ENCODE measurements around the gene SPOCK1. TPM values are rescaled to one million over a fixed set of nuclear protein-coding genes. Genes with fewer than 3 reads are reported as not detected.

The SPOCK1 gene

Small RNAs within 50 kb of the gene (small RNA-seq; reads per million reads assigned to genes)
- gene RNA5SP193 (ENCODE audit: low read depth) = not detected
